NB4 (cell line): ENCODE measurements around the gene RINL.

ENCODE experiments used
- CTCF ChIP-seq: IDR thresholded peaks from one replicate; pipeline ENCODE4 v1.5.1; 2012; ENCODE audit warnings: low read depth, low read length
- MAX ChIP-seq: IDR thresholded peaks from 2 replicates; pipeline ENCODE4 v1.6.1; 2011; ENCODE audit warnings: low read depth, low read length
- MYC ChIP-seq: IDR thresholded peaks from 2 replicates; pipeline ENCODE4 v1.6.1; 2011; ENCODE audit warnings: low read depth, low read length
- POLR2A ChIP-seq: IDR thresholded peaks from 2 replicates; pipeline ENCODE4 v1.6.1; 2011; ENCODE audit warnings: mild to moderate bottlenecking; ENCODE audit not compliant: insufficient read length; ENCODE audit errors: extremely low read depth

- TF ChIP-seq CTCF: no peak
- no peak; the same call in 1 of the 2 replicates for TF ChIP-seq MAX
- no peak for TF ChIP-seq POLR2A
- TF ChIP-seq MYC: no peak
Measured at GRCh38 chr19:38899447-38900201, 21.5 kb upstream of the RINL start, which contains the start of the genes NFKBIB and SIRT2.
